Measurements from ENCODE around the gene TUBAL3. TPM values are rescaled to one million over a fixed set of nuclear protein-coding genes. Genes with fewer than 3 reads are reported as not detected.

Gene TUBAL3
- total and polyA plus RNA-seq, 2 of the 4 experiments (the other 2 are of a cell fraction), result not detected

- no peaks in the 10 kb centered on the region for H3K4me1 ChIP-seq (ENCODE audit: control insufficient read depth, insufficient read depth, low read length)
- ChIA-PET CTCF (no interaction called here), POLR2A (ENCODE audit: unreplicated experiment) (no interaction called here)
- no peaks in the 10 kb centered on the region for H4K20me1 ChIP-seq (ENCODE audit: insufficient read depth, low read length)
- dilution Hi-C loops (cut with HindIII; ENCODE audit: low sequenced_read_pairs, unreplicated experiment) (no loop called here), in situ Hi-C loops (cut with MboI; ENCODE audit: low sequenced_read_pairs) (loop anchor here (10.0 kb wide), 1 partner anchor 536 kb away; no protein-coding TSS in a partner anchor), intact Hi-C loops (cut with micrococcal nuclease) (loop anchor here (5.0 to 10.0 kb wide), 2 partner anchors 241 to 566 kb away; no protein-coding TSS in a partner anchor)
- TF ChIP-seq, protein P1, sequence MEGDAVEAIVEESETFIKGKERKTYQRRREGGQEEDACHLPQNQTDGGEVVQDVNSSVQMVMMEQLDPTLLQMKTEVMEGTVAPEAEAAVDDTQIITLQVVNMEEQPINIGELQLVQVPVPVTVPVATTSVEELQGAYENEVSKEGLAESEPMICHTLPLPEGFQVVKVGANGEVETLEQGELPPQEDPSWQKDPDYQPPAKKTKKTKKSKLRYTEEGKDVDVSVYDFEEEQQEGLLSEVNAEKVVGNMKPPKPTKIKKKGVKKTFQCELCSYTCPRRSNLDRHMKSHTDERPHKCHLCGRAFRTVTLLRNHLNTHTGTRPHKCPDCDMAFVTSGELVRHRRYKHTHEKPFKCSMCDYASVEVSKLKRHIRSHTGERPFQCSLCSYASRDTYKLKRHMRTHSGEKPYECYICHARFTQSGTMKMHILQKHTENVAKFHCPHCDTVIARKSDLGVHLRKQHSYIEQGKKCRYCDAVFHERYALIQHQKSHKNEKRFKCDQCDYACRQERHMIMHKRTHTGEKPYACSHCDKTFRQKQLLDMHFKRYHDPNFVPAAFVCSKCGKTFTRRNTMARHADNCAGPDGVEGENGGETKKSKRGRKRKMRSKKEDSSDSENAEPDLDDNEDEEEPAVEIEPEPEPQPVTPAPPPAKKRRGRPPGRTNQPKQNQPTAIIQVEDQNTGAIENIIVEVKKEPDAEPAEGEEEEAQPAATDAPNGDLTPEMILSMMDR (conservative IDR thresholded peaks at IDR 0.05; ENCODE audit: low read depth, low read length), result no peak
- TF ChIP-seq NFE2L2 (IDR thresholded peaks at IDR 0.05; ENCODE audit: low read depth, low read length) (no peak), RAD21 (IDR thresholded peaks at IDR 0.05; ENCODE audit: low read length) (no peak), MXI1 (IDR thresholded peaks at IDR 0.05; ENCODE audit: borderline replicate concordance, low read depth, low read length) (no peak), CHD1 (IDR thresholded peaks at IDR 0.05; ENCODE audit: low read depth, low read length) (no peak), CEBPB (IDR thresholded peaks at IDR 0.05; ENCODE audit: low read depth, low read length) (no peak), MAZ (IDR thresholded peaks at IDR 0.05; ENCODE audit: borderline replicate concordance, low read depth, low read length) (no peak), ELK1 (IDR thresholded peaks at IDR 0.05; ENCODE audit: borderline replicate concordance, low read depth, low read length) (no peak), FOS (IDR thresholded peaks at IDR 0.05; ENCODE audit: low read depth, low read length) (no peak), POLR2A (IDR thresholded peaks at IDR 0.05; ENCODE audit: low read depth, low read length) (no peak), BHLHE40 (IDR thresholded peaks at IDR 0.05; ENCODE audit: low read depth, low read length) (no peak), SMC3 (IDR thresholded peaks at IDR 0.05; ENCODE audit: low read depth, low read length) (no peak), RCOR1 (IDR thresholded peaks at IDR 0.05; ENCODE audit: insufficient replicate concordance, low read length) (no peak)
- H3K36me3 ChIP-seq (ENCODE audit: control insufficient read depth, insufficient read depth, low read length), result no peaks in the 10 kb centered on the region
- ATAC-seq (ENCODE audit: low read depth), result no peak
- no peak overlapping the region for H3K4me3 ChIP-seq (ENCODE audit: insufficient read depth, low read depth, low read length)
- H2BK15ac ChIP-seq (ENCODE audit: low read depth, low read length), result no peak overlapping the region
- H2AFZ ChIP-seq (replicated peaks; ENCODE audit: low read length, poor library complexity), result no peak overlapping the region
- no peak overlapping the region for H3K9ac ChIP-seq (ENCODE audit: low read depth, low read length)
- H3K14ac ChIP-seq (replicated peaks; ENCODE audit: low read depth, low read length), result no peak overlapping the region
- H3K79me1 ChIP-seq (ENCODE audit: low read depth in 1 of 2, low read length in 2 of 2), result no peaks in the 10 kb centered on the region
- no peak overlapping the region for H3K27ac ChIP-seq (ENCODE audit: insufficient read depth, low read length)
- no peak for DNase-seq
- no peak overlapping the region for H3K18ac ChIP-seq (ENCODE audit: low read depth, low read length)
- no peak overlapping the region for H3K23ac ChIP-seq (ENCODE audit: low read depth, low read length)
- no peak overlapping the region for H4K8ac ChIP-seq (ENCODE audit: low read depth in 2 of 2, low read length in 2 of 2)
- H2BK120ac ChIP-seq (ENCODE audit: low read depth, low read length), result no peak overlapping the region
- no TSS peak for BruUV-seq (replicated peaks)
- WGBS, 2 experiments (ENCODE audit: extremely low coverage in 2 of 2, insufficient read length in 1 of 2), result no CpG with 5 or more reads among the region's 2 CpGs
- H2AK5ac ChIP-seq (ENCODE audit: low read depth, low read length), result no peak overlapping the region
- no peaks in the 10 kb centered on the region for H3K9me1 ChIP-seq (ENCODE audit: insufficient read depth, low read length)
- H4K5ac ChIP-seq (ENCODE audit: low read depth, low read length), result no peak overlapping the region
- H3K56ac ChIP-seq (ENCODE audit: extremely low read depth, insufficient read depth, low read length), result no peak overlapping the region
- no peak overlapping the region for H4K91ac ChIP-seq (ENCODE audit: insufficient read depth, low read depth, low read length)
- H3K9me3 ChIP-seq (ENCODE audit: control insufficient read depth, insufficient read depth, low read length), result no peaks in the 10 kb centered on the region
- no peak overlapping the region for H2AK9ac ChIP-seq (replicated peaks; ENCODE audit: low read depth, low read length, poor library complexity)
- H2BK20ac ChIP-seq (ENCODE audit: low read depth, low read length), result no peak overlapping the region
- peak overlapping the region; percentile 62 for H2BK5ac ChIP-seq (ENCODE audit: low read depth, low read length, poor library complexity, severe bottlenecking)
- H3K4ac ChIP-seq (ENCODE audit: low read depth, low read length), result no peak overlapping the region
- H3K27me3 ChIP-seq (ENCODE audit: control insufficient read depth, insufficient read depth, low read length), result peaks cover 6% of the 10 kb centered on the region
- H3K4me2 ChIP-seq (ENCODE audit: low read depth, low read length), result no peak overlapping the region
These were observed 23.4 kb downstream of the TUBAL3 start for GRCh38 chr10:5381187-5381586.
